OCI-LY1 (cell line): Measurements from ENCODE around the gene IFT88.

Experiments
- H2AFZ ChIP-seq: fragments of 200-600 bp; sonication (generic), shearing (Covaris generic); 2 replicates; pipeline ENCODE4 v1.6.0; 2014; ENCODE audit warnings: antibody characterized with exemption, mild to moderate bottlenecking, low read length
- H3F3A ChIP-seq: fragments of 200-600 bp; sonication (generic), shearing (Covaris generic); 2 replicates; pipeline ENCODE4 v1.6.0; 2014; ENCODE audit warnings: mild to moderate bottlenecking, antibody characterized with exemption, low read length, moderate library complexity; ENCODE audit not compliant: insufficient read depth
- H3K27ac ChIP-seq: fragments of 200-600 bp; sonication (generic); 2 replicates; pipeline ENCODE4 v1.5.1; 2014; ENCODE audit warnings: low read length, mixed run types, mild to moderate bottlenecking, low read depth; ENCODE audit not compliant: poor library complexity, severe bottlenecking
- H3K27me3 ChIP-seq: fragments of 200-600 bp; sonication (generic); 2 replicates; pipeline ENCODE4 v1.6.0; 2014; ENCODE audit warnings: antibody characterized with exemption, mild to moderate bottlenecking, low read length, moderate library complexity; ENCODE audit not compliant: insufficient read depth
- H3K36me3 ChIP-seq: fragments of 200-600 bp; sonication (generic); 2 replicates; pipeline ENCODE4 v1.6.1; 2014; ENCODE audit warnings: mild to moderate bottlenecking, antibody characterized with exemption, low read length, moderate library complexity, mixed read lengths; ENCODE audit not compliant: insufficient read depth
- H3K4me1 ChIP-seq: fragments of 200-600 bp; sonication (generic); 2 replicates; pipeline ENCODE4 v1.5.1; 2014; ENCODE audit warnings: mild to moderate bottlenecking, low read length, moderate library complexity; ENCODE audit not compliant: insufficient read depth, severe bottlenecking
- H3K4me2 ChIP-seq: fragments of 200-600 bp; sonication (generic), shearing (Covaris generic); 2 replicates; pipeline ENCODE4 v1.6.1; 2014; ENCODE audit warnings: low read length
- H3K4me3 ChIP-seq: fragments of 200-600 bp; sonication (generic); 2 replicates; pipeline ENCODE4 v1.5.1; 2014; ENCODE audit warnings: low read length, low read depth, mild to moderate bottlenecking, mixed read lengths; ENCODE audit not compliant: poor library complexity, severe bottlenecking
- H3K79me2 ChIP-seq: fragments of 200-600 bp; shearing (Covaris generic); 2 replicates; pipeline ENCODE4 v1.6.1; 2016; ENCODE audit warnings: mixed run types, low read length, mixed read lengths; ENCODE audit not compliant: insufficient read depth
- H3K9ac ChIP-seq: fragments of 200-600 bp; sonication (generic), shearing (Covaris generic); 2 replicates; pipeline ENCODE4 v1.6.1; 2014; ENCODE audit warnings: mild to moderate bottlenecking, low read length, mixed read lengths
- H3K9me2 ChIP-seq: fragments of 200-600 bp; sonication (generic), shearing (Covaris generic); 2 replicates; pipeline ENCODE4 v1.6.1; 2014; ENCODE audit warnings: low read depth, mild to moderate bottlenecking, low read length, mixed read lengths
- H3K9me3 ChIP-seq: fragments of 200-600 bp; shearing (Covaris generic); 2 replicates; pipeline ENCODE4 v1.6.1; 2014; ENCODE audit warnings: low read length, mixed read lengths
- H4K20me1 ChIP-seq: fragments of 200-600 bp; sonication (generic), shearing (Covaris generic); 2 replicates; pipeline ENCODE4 v1.6.0; 2016; ENCODE audit warnings: mild to moderate bottlenecking, low read length; ENCODE audit not compliant: insufficient read depth
- EZH2 ChIP-seq: fragments of 200-600 bp; sonication (generic), shearing (Covaris generic); IDR thresholded peaks from 2 replicates; pipeline ENCODE4 v1.8.0; 2017; ENCODE audit warnings: borderline replicate concordance, mixed run types, mild to moderate bottlenecking, antibody characterized with exemption, low read length, moderate library complexity, mixed read lengths
- TF ChIP-seq, protein P1 (sequence below): fragments of 200-600 bp; sonication (generic), shearing (Covaris generic); IDR thresholded peaks from 2 replicates; pipeline ENCODE4 v1.5.1; 2017; ENCODE audit warnings: mild to moderate bottlenecking, antibody characterized with exemption, low read length, moderate library complexity, mixed read lengths

IFT88 gene

DNA sequence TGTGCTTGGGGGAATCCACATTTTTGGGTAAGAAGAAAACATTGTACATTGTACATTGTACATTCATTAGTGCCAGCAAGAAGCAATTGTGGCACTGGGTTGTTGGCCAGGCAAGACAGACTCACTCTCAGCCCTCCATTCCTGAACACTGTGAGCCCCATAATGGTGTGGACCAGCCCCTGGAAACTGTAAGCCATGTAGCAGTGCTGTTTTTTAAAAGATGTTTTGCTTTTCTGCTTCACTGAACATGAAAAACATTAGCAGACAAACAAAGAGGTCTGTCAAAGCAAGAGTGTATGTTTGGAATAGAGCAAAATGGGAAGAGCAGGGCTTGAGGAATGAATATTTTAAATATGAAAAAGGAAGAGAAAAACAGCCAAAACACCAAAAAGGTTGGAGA is 97.4 kb downstream of the IFT88 start:
- Histone ChIP-seq H3K9ac (no peak overlapping the region), H3K36me3 (no peaks in the 10 kb centered on the region), H3K27ac (no peak overlapping the region), H3K27me3 (no peaks in the 10 kb centered on the region), H2AFZ (no peak overlapping the region), H3F3A (no peaks in the 10 kb centered on the region), H3K9me3 (no peaks in the 10 kb centered on the region), H3K9me2 (no peaks in the 10 kb centered on the region), H3K79me2 (no peaks in the 10 kb centered on the region), H3K4me3 (no peak overlapping the region), H3K4me2 (no peak overlapping the region), H3K4me1 (no peaks in the 10 kb centered on the region), H4K20me1 (no peaks in the 10 kb centered on the region)
- TF ChIP-seq, protein P1, sequence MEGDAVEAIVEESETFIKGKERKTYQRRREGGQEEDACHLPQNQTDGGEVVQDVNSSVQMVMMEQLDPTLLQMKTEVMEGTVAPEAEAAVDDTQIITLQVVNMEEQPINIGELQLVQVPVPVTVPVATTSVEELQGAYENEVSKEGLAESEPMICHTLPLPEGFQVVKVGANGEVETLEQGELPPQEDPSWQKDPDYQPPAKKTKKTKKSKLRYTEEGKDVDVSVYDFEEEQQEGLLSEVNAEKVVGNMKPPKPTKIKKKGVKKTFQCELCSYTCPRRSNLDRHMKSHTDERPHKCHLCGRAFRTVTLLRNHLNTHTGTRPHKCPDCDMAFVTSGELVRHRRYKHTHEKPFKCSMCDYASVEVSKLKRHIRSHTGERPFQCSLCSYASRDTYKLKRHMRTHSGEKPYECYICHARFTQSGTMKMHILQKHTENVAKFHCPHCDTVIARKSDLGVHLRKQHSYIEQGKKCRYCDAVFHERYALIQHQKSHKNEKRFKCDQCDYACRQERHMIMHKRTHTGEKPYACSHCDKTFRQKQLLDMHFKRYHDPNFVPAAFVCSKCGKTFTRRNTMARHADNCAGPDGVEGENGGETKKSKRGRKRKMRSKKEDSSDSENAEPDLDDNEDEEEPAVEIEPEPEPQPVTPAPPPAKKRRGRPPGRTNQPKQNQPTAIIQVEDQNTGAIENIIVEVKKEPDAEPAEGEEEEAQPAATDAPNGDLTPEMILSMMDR: no peak
- no peak for TF ChIP-seq EZH2

DNA sequence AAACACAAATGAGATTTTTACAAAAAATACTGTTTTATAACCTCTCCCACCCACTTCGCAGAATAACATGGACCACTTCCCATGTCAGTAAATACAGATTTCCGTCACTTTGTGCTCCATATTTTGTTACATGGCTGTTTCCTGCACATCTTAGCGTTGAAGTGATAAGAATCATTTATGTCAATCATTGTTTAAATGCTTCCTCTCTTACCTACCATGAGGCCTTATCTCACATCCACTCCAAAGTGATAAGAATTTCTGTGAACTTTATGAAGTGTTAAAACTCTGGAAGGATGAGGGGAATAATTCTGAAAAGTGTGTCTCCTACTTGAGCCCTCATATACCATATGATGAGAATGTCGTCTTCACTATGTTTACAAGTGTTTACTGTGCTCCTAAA is 100.0 kb downstream of the IFT88 start:
- H3K27ac ChIP-seq: no peak overlapping the region
- no peak overlapping the region for H3K4me2 ChIP-seq
- no peaks in the 10 kb centered on the region for H3K36me3 ChIP-seq
- H3K4me1 ChIP-seq: no peaks in the 10 kb centered on the region
- no peak overlapping the region for H2AFZ ChIP-seq
- no peaks in the 10 kb centered on the region for H3K27me3 ChIP-seq
- H3K79me2 ChIP-seq: no peaks in the 10 kb centered on the region
- H3K9ac ChIP-seq: no peak overlapping the region
- no peaks in the 10 kb centered on the region for H3F3A ChIP-seq
- no peak for TF ChIP-seq EZH2
- TF ChIP-seq, protein P1: no peak
- no peaks in the 10 kb centered on the region for H3K9me2 ChIP-seq
- no peaks in the 10 kb centered on the region for H3K9me3 ChIP-seq
- H4K20me1 ChIP-seq: no peaks in the 10 kb centered on the region
- H3K4me3 ChIP-seq: no peak overlapping the region

DNA sequence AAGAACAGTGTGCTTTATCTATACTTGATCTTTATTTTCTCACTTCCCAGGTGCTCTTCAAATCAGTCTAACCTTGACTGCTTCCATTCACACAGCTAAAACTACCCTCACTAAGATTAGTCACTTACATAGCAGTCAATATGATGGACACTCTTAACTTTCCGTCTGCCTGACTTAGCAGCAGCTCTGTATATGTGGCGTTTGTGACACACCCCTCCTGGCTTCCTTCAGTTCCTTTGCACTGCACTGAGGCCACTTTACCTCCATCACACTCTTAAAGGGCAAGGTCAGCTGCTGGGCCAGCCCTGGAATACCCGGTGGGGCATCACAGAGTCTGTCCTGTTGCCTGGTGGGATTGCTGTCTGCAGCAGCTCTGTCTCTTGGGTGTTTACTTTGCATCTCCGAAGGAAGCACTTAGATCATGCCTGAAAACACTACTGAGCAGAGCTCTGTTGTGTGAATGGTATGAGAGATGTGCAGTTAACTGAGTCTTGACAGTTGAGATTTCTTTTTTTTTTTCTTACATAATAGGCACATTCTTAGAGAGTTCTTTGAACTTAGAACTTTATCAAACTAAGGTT is 101.0 kb downstream of the IFT88 start:
- TF ChIP-seq EZH2: no peak
- TF ChIP-seq, protein P1: no peak
- Histone ChIP-seq H4K20me1 (no peaks in the 10 kb centered on the region), H3K36me3 (no peaks in the 10 kb centered on the region), H3K4me2 (no peak overlapping the region), H2AFZ (no peak overlapping the region), H3K79me2 (no peaks in the 10 kb centered on the region), H3K9me2 (no peaks in the 10 kb centered on the region), H3K9me3 (no peaks in the 10 kb centered on the region), H3K4me3 (no peak overlapping the region), H3K27me3 (no peaks in the 10 kb centered on the region), H3K9ac (no peak overlapping the region), H3K4me1 (no peaks in the 10 kb centered on the region), H3K27ac (no peak overlapping the region), H3F3A (no peaks in the 10 kb centered on the region)
